Mesendoderm (in vitro differentiated cells): ENCODE measurements around the gene REEP2.

Source experiments
- DNase-seq: peaks from one replicate; pipeline ENCODE4 v3.0.0; 2013
- H2AK5ac ChIP-seq: 2 replicates; pipeline ENCODE4 v1.6.1; 2013; ENCODE audit warnings: low read length, inconsistent platforms
- H2BK120ac ChIP-seq: 2 replicates; pipeline ENCODE4 v1.6.1; 2013; ENCODE audit warnings: low read depth, mild to moderate bottlenecking, low read length, moderate library complexity, mixed read lengths
- H2BK15ac ChIP-seq: replicated peaks from 2 replicates; pipeline ENCODE4 v1.6.1; 2013; ENCODE audit warnings: low read depth, mild to moderate bottlenecking, moderate library complexity
- H2BK5ac ChIP-seq: 2 replicates; pipeline ENCODE4 v1.6.1; 2013; ENCODE audit warnings: low read length, inconsistent platforms
- H3K18ac ChIP-seq: 2 replicates; pipeline ENCODE4 v1.6.1; 2013; ENCODE audit warnings: mild to moderate bottlenecking, low read length, mixed read lengths
- H3K23ac ChIP-seq: one replicate; pipeline ENCODE4 v1.6.1; 2013; ENCODE audit warnings: low read length
- H3K27ac ChIP-seq: 2 replicates; pipeline ENCODE4 v1.5.1; 2013; ENCODE audit warnings: low read depth, mild to moderate bottlenecking, inconsistent platforms, low read length, moderate library complexity
- H3K27me3 ChIP-seq: 2 replicates; pipeline ENCODE4 v1.6.1; 2013; ENCODE audit warnings: low read length, control low read depth, mild to moderate bottlenecking, inconsistent platforms; ENCODE audit not compliant: insufficient read depth, poor library complexity
- H3K36me3 ChIP-seq: 2 replicates; pipeline ENCODE4 v1.6.1; 2013; ENCODE audit warnings: low read length, inconsistent platforms; ENCODE audit not compliant: control insufficient read depth, insufficient read depth
- H3K4ac ChIP-seq: one replicate; pipeline ENCODE4 v1.6.1; 2013; ENCODE audit warnings: low read depth, mild to moderate bottlenecking, low read length, moderate library complexity
- H3K4me1 ChIP-seq: 2 replicates; pipeline ENCODE4 v1.6.1; 2013; ENCODE audit warnings: low read depth, low read length, inconsistent platforms; ENCODE audit not compliant: control insufficient read depth
- H3K4me2 ChIP-seq: 2 replicates; pipeline ENCODE4 v1.6.1; 2013; ENCODE audit warnings: low read length
- H3K4me3 ChIP-seq: 2 replicates; pipeline ENCODE4 v1.5.1; 2013; ENCODE audit warnings: mild to moderate bottlenecking, low read length
- H3K56ac ChIP-seq: one replicate; pipeline ENCODE4 v1.6.1; 2013; ENCODE audit warnings: low read length
- H3K79me1 ChIP-seq: 2 replicates; pipeline ENCODE4 v1.6.1; 2013; ENCODE audit warnings: low read length, inconsistent platforms
- H3K79me2 ChIP-seq: 2 replicates; pipeline ENCODE4 v1.6.1; 2013; ENCODE audit warnings: mild to moderate bottlenecking, low read length; ENCODE audit not compliant: control insufficient read depth, insufficient read depth
- H3K9ac ChIP-seq: 2 replicates; pipeline ENCODE4 v1.6.1; 2013; ENCODE audit warnings: low read length, inconsistent platforms
- H4K5ac ChIP-seq: one replicate; pipeline ENCODE4 v1.6.1; 2013; ENCODE audit warnings: low read length
- H4K8ac ChIP-seq: one replicate; pipeline ENCODE4 v1.6.1; 2013; ENCODE audit warnings: low read depth, mild to moderate bottlenecking, control low read depth, low read length, moderate library complexity
- WGBS: extraction: QIAGEN DNeasy Blood & Tissue Kit; methylation state at CpG from one replicate; pipeline ENCODE4 v1.1.7; 2013; ENCODE audit warnings: low lambda C conversion rate, missing lambda C conversion rate; ENCODE audit not compliant: insufficient coverage; ENCODE audit errors: extremely low coverage; 5-methylcytosine and 5-hydroxymethylcytosine counted together

REEP2 gene

DNA sequence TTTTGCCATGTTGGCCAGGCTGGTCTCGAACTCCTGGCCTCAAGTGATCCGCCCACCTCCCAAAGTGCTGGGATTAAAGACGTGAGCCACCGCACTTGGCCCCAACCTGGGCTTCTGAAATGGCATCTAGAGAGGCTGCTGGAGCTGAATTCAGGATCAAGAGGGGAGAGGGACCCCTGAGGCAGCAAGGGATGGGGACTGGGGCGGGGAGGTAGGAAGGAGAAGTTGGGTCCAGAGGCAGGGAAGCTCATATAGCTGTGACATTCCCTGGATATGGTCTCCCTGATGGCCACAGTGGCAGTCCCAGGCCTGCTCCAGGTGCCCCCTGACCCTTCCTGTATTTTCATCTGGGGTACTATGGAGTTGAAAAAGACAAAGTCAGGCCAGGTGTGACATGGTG is 12.1 kb downstream of the REEP2 start:
- Histone ChIP-seq H3K4me1 (no peaks in the 10 kb centered on the region), H3K18ac (no peak overlapping the region), H3K9ac (no peak overlapping the region), H3K23ac (no peak overlapping the region), H4K8ac (no peak overlapping the region), H3K56ac (no peak overlapping the region), H3K4me3 (no peak overlapping the region), H3K27ac (no peak overlapping the region), H3K4me2 (no peak overlapping the region), H3K36me3 (no peaks in the 10 kb centered on the region), H4K5ac (no peak overlapping the region), H2BK120ac (no peak overlapping the region), H2AK5ac (no peak overlapping the region), H3K27me3 (no peaks in the 10 kb centered on the region), H3K79me1 (no peaks in the 10 kb centered on the region), H3K4ac (no peak overlapping the region), H2BK15ac (no peak overlapping the region), H3K79me2 (no peaks in the 10 kb centered on the region), H2BK5ac (no peak overlapping the region)
- DNase-seq: no peak
- WGBS: no CpG with 5 or more reads among the region's 5 CpGs

DNA sequence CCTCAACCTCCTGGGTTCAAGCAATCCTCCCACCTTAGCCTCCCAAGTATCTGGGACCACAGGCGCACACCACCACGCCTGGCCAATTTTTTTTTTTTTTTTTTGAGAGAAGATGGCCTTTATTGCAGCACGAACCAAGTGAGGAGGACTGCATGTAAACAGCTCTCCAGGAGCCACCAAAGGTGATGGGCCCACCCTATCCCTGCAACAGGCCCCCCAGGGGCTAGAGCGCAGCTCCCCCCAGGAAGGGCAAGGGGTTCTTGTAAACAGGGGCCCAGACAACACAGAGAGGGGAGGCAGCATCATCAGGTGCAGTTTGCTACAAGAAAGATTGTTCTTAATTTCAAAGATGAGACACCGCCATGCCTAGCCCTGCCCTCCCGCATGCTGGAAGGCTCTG is 13.9 kb downstream of the REEP2 start:
- DNase-seq: no peak
- no peak overlapping the region for H4K5ac ChIP-seq
- no peaks in the 10 kb centered on the region for H3K36me3 ChIP-seq
- H3K27me3 ChIP-seq: no peaks in the 10 kb centered on the region
- no peak overlapping the region for H4K8ac ChIP-seq
- H3K79me1 ChIP-seq: no peaks in the 10 kb centered on the region
- no peak overlapping the region for H3K4ac ChIP-seq
- H3K4me2 ChIP-seq: no peak overlapping the region
- H3K18ac ChIP-seq: no peak overlapping the region
- H3K4me1 ChIP-seq: no peaks in the 10 kb centered on the region
- H2BK120ac ChIP-seq: no peak overlapping the region
- H3K79me2 ChIP-seq: no peaks in the 10 kb centered on the region
- H2BK15ac ChIP-seq: no peak overlapping the region
- H3K4me3 ChIP-seq: no peak overlapping the region
- no peak overlapping the region for H2AK5ac ChIP-seq
- H3K9ac ChIP-seq: no peak overlapping the region
- no peak overlapping the region for H3K27ac ChIP-seq
- no peak overlapping the region for H2BK5ac ChIP-seq
- H3K23ac ChIP-seq: no peak overlapping the region
- WGBS: no CpG with 5 or more reads among the region's 6 CpGs
- H3K56ac ChIP-seq: no peak overlapping the region

DNA sequence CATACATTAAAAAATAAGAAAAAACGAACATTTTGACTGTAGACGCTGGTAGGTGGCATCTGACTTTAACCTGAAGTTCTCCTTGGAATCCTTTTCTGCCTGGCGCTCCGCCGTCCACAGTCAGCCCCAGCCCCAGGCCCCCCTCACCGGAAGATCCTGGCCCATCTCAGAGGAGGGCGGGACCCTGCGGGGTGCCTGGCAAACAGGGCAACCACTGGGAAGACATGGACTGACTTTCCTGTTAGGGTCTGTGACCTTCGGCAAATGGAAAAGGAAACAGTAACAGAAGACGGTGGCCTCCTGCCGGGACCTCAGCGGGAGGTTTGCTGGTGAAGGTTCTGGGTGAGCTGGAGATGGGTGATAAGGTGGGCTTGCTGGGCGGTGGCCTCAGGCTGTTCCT is 14.7 kb downstream of the REEP2 start:
- no peaks in the 10 kb centered on the region for H3K79me2 ChIP-seq
- no peaks in the 10 kb centered on the region for H3K27me3 ChIP-seq
- H3K4me2 ChIP-seq: no peak overlapping the region
- H3K36me3 ChIP-seq: no peaks in the 10 kb centered on the region
- H3K23ac ChIP-seq: no peak overlapping the region
- no peaks in the 10 kb centered on the region for H3K4me1 ChIP-seq
- no peak overlapping the region for H3K9ac ChIP-seq
- no peak overlapping the region for H2AK5ac ChIP-seq
- no CpG with 5 or more reads among the region's 13 CpGs for WGBS
- H3K4ac ChIP-seq: no peak overlapping the region
- no peak overlapping the region for H3K27ac ChIP-seq
- H2BK15ac ChIP-seq: no peak overlapping the region
- no peak overlapping the region for H2BK120ac ChIP-seq
- no peak overlapping the region for H4K8ac ChIP-seq
- no peak overlapping the region for H3K18ac ChIP-seq
- no peak for DNase-seq
- no peak overlapping the region for H4K5ac ChIP-seq
- no peak overlapping the region for H2BK5ac ChIP-seq
- no peak overlapping the region for H3K56ac ChIP-seq
- H3K79me1 ChIP-seq: no peaks in the 10 kb centered on the region
- no peak overlapping the region for H3K4me3 ChIP-seq

DNA sequence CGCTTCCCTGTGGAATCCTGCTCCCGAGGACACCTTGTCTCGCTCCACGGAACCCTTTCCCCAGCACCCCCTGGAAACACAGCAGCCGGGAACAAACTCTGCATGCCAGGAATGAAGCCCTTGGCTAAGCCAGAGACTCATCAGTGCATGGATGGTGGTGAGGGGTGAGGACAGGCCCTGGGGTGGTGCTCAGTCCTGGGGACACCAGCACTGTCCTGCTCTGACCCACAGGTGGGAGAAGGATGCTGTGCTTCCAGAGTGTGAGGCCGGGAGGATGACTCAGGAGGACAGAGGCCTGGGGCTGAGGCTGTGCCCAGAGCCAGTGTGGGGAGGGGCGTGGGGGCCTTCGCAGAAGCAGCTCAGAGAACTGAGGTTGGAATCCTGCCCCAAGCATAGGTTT is 15.3 kb downstream of the REEP2 start:
- Histone ChIP-seq H3K27me3 (no peaks in the 10 kb centered on the region), H3K27ac (no peak overlapping the region), H3K4ac (no peak overlapping the region), H3K23ac (no peak overlapping the region), H3K56ac (no peak overlapping the region), H3K36me3 (no peaks in the 10 kb centered on the region), H2BK5ac (no peak overlapping the region), H3K4me2 (no peak overlapping the region), H2BK15ac (no peak overlapping the region), H4K8ac (no peak overlapping the region), H3K18ac (no peak overlapping the region), H2AK5ac (no peak overlapping the region), H2BK120ac (no peak overlapping the region), H3K4me1 (no peaks in the 10 kb centered on the region), H4K5ac (no peak overlapping the region), H3K9ac (no peak overlapping the region), H3K79me1 (no peaks in the 10 kb centered on the region), H3K79me2 (no peaks in the 10 kb centered on the region), H3K4me3 (no peak overlapping the region)
- DNase-seq: no peak
- no CpG with 5 or more reads among the region's 8 CpGs for WGBS

DNA sequence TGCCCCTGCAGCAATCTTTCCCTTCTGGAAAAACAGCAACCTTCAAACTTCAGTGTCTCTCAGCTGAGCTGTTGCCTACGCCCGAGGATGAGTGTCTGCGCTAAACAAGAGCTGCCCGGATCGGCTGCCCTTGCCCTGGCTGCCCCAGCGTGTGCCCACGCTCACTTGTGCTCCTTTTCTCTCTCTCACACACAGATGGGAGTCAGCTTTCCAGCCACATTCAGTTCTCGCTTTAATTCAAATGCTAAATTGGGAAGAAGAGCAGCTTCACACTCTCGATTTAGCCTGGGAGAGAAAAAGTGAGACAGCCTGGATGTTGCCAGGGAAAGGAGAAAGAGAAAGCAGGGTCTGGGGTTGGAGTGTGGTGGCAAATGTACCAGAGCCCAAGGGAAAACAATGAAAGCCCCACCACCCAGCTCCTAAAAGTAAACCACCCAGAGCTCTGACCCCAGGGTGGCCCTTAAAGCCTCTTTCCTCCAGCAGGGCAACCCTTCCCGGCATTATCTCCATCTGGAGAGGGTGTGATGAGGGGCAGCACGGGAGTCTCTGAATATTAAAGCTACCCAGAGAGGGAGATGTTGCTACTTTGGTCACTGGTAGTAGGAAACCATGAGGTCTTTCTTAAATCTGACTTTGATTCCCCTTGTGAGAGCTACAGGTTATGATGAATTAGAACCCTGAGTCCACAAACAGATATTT is 16.5 kb downstream of the REEP2 start:
- Histone ChIP-seq H2AK5ac (no peak overlapping the region), H2BK5ac (no peak overlapping the region), H3K27ac (no peak overlapping the region), H3K79me2 (no peaks in the 10 kb centered on the region), H3K27me3 (no peaks in the 10 kb centered on the region), H3K4ac (no peak overlapping the region), H4K5ac (no peak overlapping the region), H3K23ac (no peak overlapping the region), H3K56ac (no peak overlapping the region), H4K8ac (no peak overlapping the region), H3K4me1 (no peaks in the 10 kb centered on the region), H2BK15ac (no peak overlapping the region), H3K18ac (no peak overlapping the region), H3K36me3 (no peaks in the 10 kb centered on the region), H3K4me3 (no peak overlapping the region), H2BK120ac (no peak overlapping the region), H3K9ac (no peak overlapping the region), H3K79me1 (no peaks in the 10 kb centered on the region), H3K4me2 (no peak overlapping the region)
- no peak for DNase-seq
- WGBS: no CpG with 5 or more reads among the region's 11 CpGs
